MM.1S (cell line): ENCODE measurements around the gene C12orf60.

Experiments used
- DNase-seq: peaks from one replicate; pipeline ENCODE4 v3.0.0-alpha.2; 2015
- H2AFZ ChIP-seq: fragments of 300-600 bp; sonication (generic); 2 replicates; pipeline ENCODE4 v1.6.0; 2016; ENCODE audit warnings: antibody characterized with exemption, low read length
- H3F3A ChIP-seq: fragments of 300-600 bp; sonication (generic); 2 replicates; pipeline ENCODE4 v1.6.1; 2016; ENCODE audit warnings: mild to moderate bottlenecking, antibody characterized with exemption, low read length, moderate library complexity, mixed read lengths; ENCODE audit not compliant: insufficient read depth
- H3K27ac ChIP-seq: fragments of 300-600 bp; sonication (generic); 2 replicates; pipeline ENCODE4 v1.5.1; 2016; ENCODE audit warnings: mild to moderate bottlenecking, low read length
- H3K27me3 ChIP-seq: fragments of 300-600 bp; sonication (generic); replicated peaks from 2 replicates; pipeline ENCODE4 v1.6.0; 2016; ENCODE audit warnings: low read length; ENCODE audit not compliant: insufficient read depth
- H3K36me3 ChIP-seq: fragments of 300-600 bp; sonication (generic); replicated peaks from 2 replicates; pipeline ENCODE4 v1.6.1; 2016; ENCODE audit warnings: mild to moderate bottlenecking, low read length, mixed read lengths; ENCODE audit not compliant: insufficient read depth
- H3K4me1 ChIP-seq: fragments of 300-600 bp; sonication (generic); 2 replicates; pipeline ENCODE4 v1.6.1; 2016; ENCODE audit warnings: low read length, mixed read lengths
- H3K4me2 ChIP-seq: fragments of 300-600 bp; sonication (generic); 2 replicates; pipeline ENCODE4 v1.6.0; 2016; ENCODE audit warnings: low read depth, low read length
- H3K4me3 ChIP-seq: fragments of 300-600 bp; sonication (generic); 2 replicates; pipeline ENCODE4 v1.5.1; 2016; ENCODE audit warnings: low read length, mixed read lengths
- H3K79me2 ChIP-seq: fragments of 300-600 bp; sonication (generic); 2 replicates; pipeline ENCODE4 v1.6.1; 2016; ENCODE audit warnings: mixed run types, low read length, mixed read lengths
- H3K9ac ChIP-seq: fragments of 300-600 bp; sonication (generic); 2 replicates; pipeline ENCODE4 v1.6.1; 2016; ENCODE audit warnings: low read length, mixed read lengths
- H3K9me2 ChIP-seq: fragments of 300-600 bp; sonication (generic); replicated peaks from 2 replicates; pipeline ENCODE4 v1.6.1; 2016; ENCODE audit warnings: mild to moderate bottlenecking, low read length, mixed read lengths; ENCODE audit not compliant: insufficient read depth
- H3K9me3 ChIP-seq: fragments of 300-600 bp; sonication (generic); replicated peaks from 2 replicates; pipeline ENCODE4 v1.6.1; 2016; ENCODE audit warnings: mild to moderate bottlenecking, low read length, mixed read lengths; ENCODE audit not compliant: insufficient read depth
- H4K20me1 ChIP-seq: fragments of 300-600 bp; sonication (generic); 2 replicates; pipeline ENCODE4 v1.6.1; 2016; ENCODE audit warnings: mild to moderate bottlenecking, low read length, moderate library complexity, mixed read lengths; ENCODE audit not compliant: insufficient read depth
- CTCF ChIP-seq: fragments of 300-600 bp; sonication (generic); IDR thresholded peaks from 2 replicates; pipeline ENCODE4 v1.5.1; 2016; ENCODE audit warnings: antibody characterized with exemption, low read length, mixed read lengths
- EZH2 ChIP-seq: fragments of 300-600 bp; sonication (generic); optimal IDR thresholded peaks from 2 replicates; pipeline ENCODE3; 2017; ENCODE audit warnings: low read depth, mild to moderate bottlenecking, antibody characterized with exemption, low read length, mixed read lengths
- EZH2phosphoT487 ChIP-seq: fragments of 300-600 bp; sonication (generic); IDR thresholded peaks from 2 replicates; pipeline ENCODE4 v1.6.1; 2018; ENCODE audit warnings: antibody characterized with exemption, low read length

The C12orf60 gene

DNA sequence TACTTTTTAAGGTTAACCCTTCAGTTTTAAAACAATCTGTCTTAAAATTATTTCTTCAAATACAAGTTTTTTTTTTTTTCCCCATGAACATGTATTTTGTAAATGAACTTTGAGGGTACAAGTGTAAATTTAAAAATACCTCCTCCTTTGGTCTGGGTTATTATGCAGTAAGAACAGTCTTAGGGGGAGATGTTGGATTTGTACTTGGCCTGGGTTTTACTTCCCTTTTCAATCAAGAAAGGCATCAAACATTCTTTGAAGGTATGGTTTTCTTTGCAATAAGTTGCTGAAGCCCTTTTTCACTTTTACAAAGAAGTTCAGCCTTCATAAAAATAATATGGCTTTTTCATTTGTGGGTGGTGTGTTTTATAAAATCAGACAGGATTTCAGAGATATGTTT is 20.7 kb upstream of the C12orf60 start:
- Histone ChIP-seq H3K27ac (peak overlapping the region; percentile 38; the same call in 1 of the 2 replicates), H3K79me2 (no peaks in the 10 kb centered on the region), H3F3A (peaks cover 14% of the 10 kb centered on the region), H3K4me3 (no peak overlapping the region), H3K27me3 (no peaks in the 10 kb centered on the region), H3K9ac (no peak overlapping the region), H3K4me2 (0 out of 2 replicates have a peak overlapping the region, but pooled peaks have one; percentile 22), H2AFZ (no peak overlapping the region), H3K9me2 (no peaks in the 10 kb centered on the region), H3K4me1 (peaks cover 26% of the 10 kb centered on the region), H3K36me3 (peaks cover 8% of the 10 kb centered on the region; the same call in 1 of the 2 replicates), H4K20me1 (no peaks in the 10 kb centered on the region), H3K9me3 (no peaks in the 10 kb centered on the region)
- TF ChIP-seq CTCF (no peak), EZH2 (no peak), EZH2phosphoT487 (no peak)
- DNase-seq = no peak

DNA sequence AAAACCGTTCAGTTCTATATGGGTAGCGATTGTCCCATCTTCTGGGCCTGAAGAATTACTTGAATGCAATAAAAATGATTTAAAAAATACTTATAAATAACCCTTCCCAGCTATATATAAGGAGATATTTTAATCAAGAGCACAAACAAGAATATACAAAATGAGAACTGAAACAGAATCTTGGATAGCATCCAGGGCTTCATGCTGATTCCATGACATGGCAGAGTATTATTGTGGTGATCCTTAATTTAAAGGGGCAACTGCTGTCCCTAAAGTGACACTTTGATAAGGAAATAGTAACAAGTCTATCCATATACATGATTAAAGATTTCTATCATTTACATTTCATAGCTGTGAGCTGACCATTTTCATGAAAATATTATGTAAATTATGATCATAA is 19.0 kb upstream of the C12orf60 start:
- Histone ChIP-seq H3K4me2 (no peak overlapping the region), H3K4me1 (peaks cover 26% of the 10 kb centered on the region), H3K9ac (no peak overlapping the region), H3K27ac (no peak overlapping the region), H3K9me3 (no peaks in the 10 kb centered on the region), H3K9me2 (no peaks in the 10 kb centered on the region), H4K20me1 (no peaks in the 10 kb centered on the region), H3K79me2 (no peaks in the 10 kb centered on the region), H3F3A (peaks cover 14% of the 10 kb centered on the region), H3K4me3 (no peak overlapping the region), H3K36me3 (peaks cover 15% of the 10 kb centered on the region; the same call in 1 of the 2 replicates), H3K27me3 (no peaks in the 10 kb centered on the region), H2AFZ (no peak overlapping the region)
- TF ChIP-seq CTCF (no peak), EZH2phosphoT487 (no peak), EZH2 (no peak)
- no peak for DNase-seq

DNA sequence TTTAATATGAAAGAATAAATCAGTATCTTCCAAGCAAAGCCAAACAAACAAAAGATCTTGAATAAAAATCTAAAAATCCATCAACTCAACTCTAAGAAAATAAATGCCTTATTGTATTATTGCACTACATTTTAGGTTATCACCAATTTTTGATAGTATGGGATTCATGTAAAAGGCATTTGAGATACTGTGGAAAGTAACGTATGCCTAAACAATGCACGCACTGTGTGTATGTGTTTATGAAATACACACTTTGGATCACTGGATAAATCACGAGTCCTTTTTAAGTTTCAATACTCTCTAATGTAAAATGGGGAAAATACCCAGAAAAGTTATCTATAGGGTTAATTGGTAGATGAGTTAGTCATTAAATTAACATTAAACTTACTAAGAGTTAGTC is 17.9 kb upstream of the C12orf60 start:
- H3F3A ChIP-seq = peaks cover 14% of the 10 kb centered on the region
- H3K9ac ChIP-seq = no peak overlapping the region
- no peaks in the 10 kb centered on the region for H3K27me3 ChIP-seq
- no peak overlapping the region for H3K27ac ChIP-seq
- H4K20me1 ChIP-seq = no peaks in the 10 kb centered on the region
- DNase-seq = no peak
- TF ChIP-seq EZH2phosphoT487 (no peak), EZH2 (no peak), CTCF (no peak)
- no peak overlapping the region for H2AFZ ChIP-seq
- no peaks in the 10 kb centered on the region for H3K9me2 ChIP-seq
- peaks cover 24% of the 10 kb centered on the region for H3K4me1 ChIP-seq
- H3K36me3 ChIP-seq = peaks cover 22% of the 10 kb centered on the region; the same call in 1 of the 2 replicates
- no peaks in the 10 kb centered on the region for H3K9me3 ChIP-seq
- no peak overlapping the region for H3K4me3 ChIP-seq
- no peaks in the 10 kb centered on the region for H3K79me2 ChIP-seq
- no peak overlapping the region for H3K4me2 ChIP-seq
